IPS-20b (cell line): ENCODE measurements around the gene ZSWIM1.

Experiments
- H3K27ac ChIP-seq: one replicate; pipeline ENCODE4 v1.5.1; 2013; ENCODE audit warnings: low read length
- H3K27me3 ChIP-seq: 2 replicates; pipeline ENCODE4 v1.6.1; 2013; ENCODE audit warnings: mild to moderate bottlenecking, low read length, inconsistent platforms; ENCODE audit not compliant: insufficient read depth
- H3K36me3 ChIP-seq: 2 replicates; pipeline ENCODE4 v1.6.1; 2013; ENCODE audit warnings: low read depth, mild to moderate bottlenecking, inconsistent platforms, low read length, moderate library complexity; ENCODE audit not compliant: insufficient read depth
- H3K4me1 ChIP-seq: 2 replicates; pipeline ENCODE4 v1.6.1; 2013; ENCODE audit warnings: mild to moderate bottlenecking, control low read depth, inconsistent platforms, low read length, moderate library complexity; ENCODE audit not compliant: insufficient read depth
- H3K4me3 ChIP-seq: 2 replicates; pipeline ENCODE4 v1.5.1; 2013; ENCODE audit warnings: mild to moderate bottlenecking, low read length, inconsistent platforms
- H3K9ac ChIP-seq: 2 replicates; pipeline ENCODE4 v1.6.1; 2013; ENCODE audit warnings: low read depth, mild to moderate bottlenecking, inconsistent platforms, low read length, moderate library complexity
- H3K9me3 ChIP-seq: 2 replicates; pipeline ENCODE4 v1.6.1; 2013; ENCODE audit warnings: mild to moderate bottlenecking, low read depth, low read length, inconsistent platforms; ENCODE audit not compliant: insufficient read depth

ZSWIM1 gene

DNA sequence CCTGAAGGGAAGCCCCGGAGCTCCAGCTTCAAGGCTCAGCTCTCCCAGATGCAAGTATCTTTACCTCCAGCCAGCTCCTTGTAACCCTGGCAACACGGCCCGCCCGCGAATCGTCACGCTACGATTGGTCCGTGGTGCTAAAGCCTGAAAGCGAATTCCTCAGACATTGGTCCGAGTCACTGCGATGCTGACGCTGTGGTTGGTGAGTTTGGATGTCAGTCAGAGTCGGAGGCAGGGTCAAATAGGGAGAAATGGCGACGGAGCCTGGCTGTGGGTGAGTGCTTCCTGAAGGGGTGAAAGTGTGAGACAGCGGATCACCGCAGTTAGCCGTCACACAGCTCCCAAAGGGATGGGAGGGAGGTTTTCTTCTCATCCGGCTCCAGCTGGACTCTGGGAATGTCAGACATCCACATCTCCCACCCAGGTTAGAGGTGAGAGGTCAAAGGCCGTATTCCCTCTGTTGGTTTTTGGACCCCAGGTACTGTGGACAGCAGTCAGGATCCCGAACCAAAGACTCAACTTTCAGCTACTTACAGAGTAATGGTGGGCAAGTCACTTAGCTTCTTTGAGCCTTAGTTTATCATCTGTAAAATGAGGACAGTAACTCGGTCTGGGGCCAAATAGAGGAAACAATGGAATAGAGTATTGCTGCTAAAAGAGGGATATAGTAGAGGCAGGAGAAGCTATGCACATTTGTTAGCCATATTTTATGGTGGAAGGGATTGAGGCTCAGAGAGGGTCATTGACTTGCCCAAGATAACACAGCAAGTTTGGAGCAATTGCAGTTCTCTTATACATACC, at the start of gene ZSWIM1:
Gene ZSWIM1 (plus strand): TSS at position 240 of the 801 bp plus-strand sequence. CDS start 1,366 bp downstream, outside the sequence.
- Histone ChIP-seq H3K36me3 (peaks cover 48% of the 10 kb centered on the region), H3K27ac (no peak within 1 kb of the TSS), H3K4me1 (no peaks in the 10 kb centered on the region), H3K9ac (peak within 1 kb of the TSS; percentile 95), H3K9me3 (no peaks in the 10 kb centered on the region), H3K4me3 (peak within 1 kb of the TSS; percentile 97), H3K27me3 (no peaks in the 10 kb centered on the region)

- no peaks in the 10 kb centered on the region for H3K27me3 ChIP-seq
- H3K9ac ChIP-seq, result no peak overlapping the region
- H3K9me3 ChIP-seq, result no peaks in the 10 kb centered on the region
- no peak overlapping the region for H3K4me3 ChIP-seq
- no peak overlapping the region for H3K27ac ChIP-seq
- peaks cover 3% of the 10 kb centered on the region for H3K4me1 ChIP-seq
- peaks cover 10% of the 10 kb centered on the region for H3K36me3 ChIP-seq
Measured at GRCh38 chr20:45832619-45833018, 48.4 kb upstream of the ZSWIM1 start.

DNA sequence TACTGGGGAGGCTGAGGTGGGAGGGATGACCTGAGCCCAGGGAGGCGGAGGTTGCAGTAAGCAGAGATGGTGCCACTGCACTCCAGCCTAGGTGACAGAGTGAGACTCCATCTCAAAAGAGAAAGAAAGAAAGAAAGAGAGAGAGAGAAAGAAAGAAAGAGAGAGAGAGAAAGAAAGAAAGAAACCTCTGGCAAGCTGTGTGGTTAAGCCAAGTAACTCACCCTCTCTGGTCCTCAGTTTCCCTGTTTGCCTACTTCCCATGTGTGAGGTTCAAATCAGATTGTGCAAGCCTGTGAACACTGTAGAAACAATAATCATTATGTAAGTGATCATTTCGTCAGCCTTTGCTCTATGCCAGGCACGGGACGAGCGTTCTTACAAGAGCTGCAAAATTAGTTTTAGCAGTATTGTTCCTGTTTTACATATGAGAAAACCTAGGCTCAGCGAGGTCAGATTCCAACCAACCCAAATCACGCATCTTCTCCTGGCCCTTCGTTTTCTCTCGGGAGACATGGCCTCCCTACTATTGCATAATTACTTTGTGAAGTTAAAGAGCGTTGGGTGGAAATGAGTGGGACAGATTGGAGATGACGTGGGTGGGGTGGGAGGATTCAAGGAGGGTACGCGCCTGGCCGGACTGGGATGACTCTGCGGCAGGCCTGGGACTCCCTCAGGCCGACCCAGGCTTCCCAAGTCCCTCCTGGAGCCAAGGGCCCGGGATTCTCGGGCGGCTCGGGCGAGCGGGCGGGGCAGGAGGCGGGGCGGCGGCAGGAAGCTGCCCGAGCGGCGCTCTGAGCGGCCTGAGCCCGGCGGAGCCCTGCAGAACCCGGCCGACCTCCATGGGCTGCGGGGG, 47.8 kb upstream of the ZSWIM1 start, which contains the start of gene SNX21:
Gene SNX21 (plus strand): TSS at position 770 of the 853 bp plus-strand sequence. CDS start 121 bp downstream, outside the sequence.
- peaks cover 10% of the 10 kb centered on the region for H3K36me3 ChIP-seq
- peak within 1 kb of the TSS; percentile 67 for H3K4me3 ChIP-seq
- H3K4me1 ChIP-seq, result peaks cover 3% of the 10 kb centered on the region
- no peaks in the 10 kb centered on the region for H3K27me3 ChIP-seq
- H3K9me3 ChIP-seq, result no peaks in the 10 kb centered on the region
- peak within 1 kb of the TSS; percentile 71; the same call in 1 of the 2 replicates for H3K9ac ChIP-seq
- H3K27ac ChIP-seq, result peak within 1 kb of the TSS; percentile 32

GRCh38 chr20:45833883-45834796, 46.9 kb upstream of the ZSWIM1 start:
- Histone ChIP-seq H3K27me3 (no peaks in the 10 kb centered on the region), H3K4me3 (peak overlapping the region; percentile 67), H3K36me3 (peaks cover 10% of the 10 kb centered on the region), H3K27ac (peak overlapping the region; percentile 32), H3K9ac (peak overlapping the region; percentile 71; the same call in 1 of the 2 replicates), H3K4me1 (peaks cover 3% of the 10 kb centered on the region), H3K9me3 (no peaks in the 10 kb centered on the region)

DNA sequence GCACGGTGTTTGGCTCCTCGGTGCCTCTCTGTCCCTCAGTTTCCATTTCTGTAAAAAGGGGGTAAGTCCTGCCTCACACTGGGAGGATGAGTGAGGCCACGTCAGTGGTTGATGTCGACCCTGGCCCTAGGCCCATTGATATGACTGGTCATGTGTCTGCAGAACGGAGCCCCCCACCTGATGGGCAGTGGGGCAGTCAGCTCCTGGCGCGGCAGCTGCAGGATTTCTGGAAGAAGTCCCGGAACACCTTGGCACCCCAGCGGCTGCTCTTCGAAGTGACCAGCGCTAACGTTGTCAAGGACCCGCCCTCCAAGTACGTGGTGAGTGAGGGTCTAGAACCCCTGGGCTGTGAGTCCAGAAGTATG, 46.2 kb upstream of the ZSWIM1 start:
- peak overlapping the region; percentile 71; the same call in 1 of the 2 replicates for H3K9ac ChIP-seq
- H3K9me3 ChIP-seq, result no peaks in the 10 kb centered on the region
- H3K4me3 ChIP-seq, result peak overlapping the region; percentile 67
- H3K27ac ChIP-seq, result no peak overlapping the region
- no peaks in the 10 kb centered on the region for H3K27me3 ChIP-seq
- H3K4me1 ChIP-seq, result peaks cover 3% of the 10 kb centered on the region
- peaks cover 10% of the 10 kb centered on the region for H3K36me3 ChIP-seq

- Histone ChIP-seq H3K9me3 (no peaks in the 10 kb centered on the region), H3K36me3 (peaks cover 14% of the 10 kb centered on the region), H3K9ac (no peak overlapping the region), H3K27ac (no peak overlapping the region), H3K4me1 (peaks cover 3% of the 10 kb centered on the region), H3K27me3 (no peaks in the 10 kb centered on the region), H3K4me3 (peak overlapping the region; percentile 67; the same call in 1 of the 2 replicates)
Measured at GRCh38 chr20:45835329-45835765, 45.7 kb upstream of the ZSWIM1 start.

DNA sequence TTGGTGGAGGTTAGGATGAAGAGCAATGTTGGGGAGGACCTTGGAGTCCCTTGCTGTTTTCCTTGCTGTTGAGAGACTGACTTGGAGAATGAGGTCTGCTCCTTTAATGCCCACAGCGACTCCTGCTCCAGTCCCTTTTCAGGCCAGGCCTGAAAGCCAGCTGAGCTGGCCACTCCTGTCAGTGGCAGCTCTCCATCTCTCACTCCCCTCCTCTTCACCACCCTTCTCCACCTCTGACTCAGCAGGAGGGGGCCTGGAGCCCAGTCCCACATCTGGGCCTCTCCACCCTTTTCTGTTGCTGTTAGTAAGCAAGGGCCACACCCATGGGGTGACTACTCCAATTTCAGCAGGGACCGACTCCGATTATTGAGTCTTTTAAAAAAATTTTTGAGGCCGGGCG, 45.2 kb upstream of the ZSWIM1 start:
- Histone ChIP-seq H3K9ac (no peak overlapping the region), H3K4me3 (no peak overlapping the region), H3K27ac (no peak overlapping the region)

GRCh38 chr20:45836841-45837240, 44.2 kb upstream of the ZSWIM1 start:
- Histone ChIP-seq H3K27ac (no peak overlapping the region), H3K36me3 (peaks cover 28% of the 10 kb centered on the region), H3K27me3 (no peaks in the 10 kb centered on the region), H3K4me3 (no peak overlapping the region), H3K9me3 (no peaks in the 10 kb centered on the region), H3K9ac (no peak overlapping the region), H3K4me1 (peaks cover 3% of the 10 kb centered on the region)

More for the DNA sequence above, 45.2 kb upstream of the ZSWIM1 start:
- H3K27me3 ChIP-seq, result no peaks in the 10 kb centered on the region
- peaks cover 18% of the 10 kb centered on the region for H3K36me3 ChIP-seq
- H3K4me1 ChIP-seq, result peaks cover 3% of the 10 kb centered on the region
- H3K9me3 ChIP-seq, result no peaks in the 10 kb centered on the region

- H3K4me3 ChIP-seq, result no peak overlapping the region
- no peaks in the 10 kb centered on the region; the same call in 1 of the 2 replicates for H3K4me1 ChIP-seq
- H3K36me3 ChIP-seq, result peaks cover 63% of the 10 kb centered on the region
- no peaks in the 10 kb centered on the region for H3K9me3 ChIP-seq
- no peak overlapping the region for H3K9ac ChIP-seq
- H3K27ac ChIP-seq, result no peak overlapping the region
- H3K27me3 ChIP-seq, result no peaks in the 10 kb centered on the region
Measured at GRCh38 chr20:45840700-45841198, 40.3 kb upstream of the ZSWIM1 start.

DNA sequence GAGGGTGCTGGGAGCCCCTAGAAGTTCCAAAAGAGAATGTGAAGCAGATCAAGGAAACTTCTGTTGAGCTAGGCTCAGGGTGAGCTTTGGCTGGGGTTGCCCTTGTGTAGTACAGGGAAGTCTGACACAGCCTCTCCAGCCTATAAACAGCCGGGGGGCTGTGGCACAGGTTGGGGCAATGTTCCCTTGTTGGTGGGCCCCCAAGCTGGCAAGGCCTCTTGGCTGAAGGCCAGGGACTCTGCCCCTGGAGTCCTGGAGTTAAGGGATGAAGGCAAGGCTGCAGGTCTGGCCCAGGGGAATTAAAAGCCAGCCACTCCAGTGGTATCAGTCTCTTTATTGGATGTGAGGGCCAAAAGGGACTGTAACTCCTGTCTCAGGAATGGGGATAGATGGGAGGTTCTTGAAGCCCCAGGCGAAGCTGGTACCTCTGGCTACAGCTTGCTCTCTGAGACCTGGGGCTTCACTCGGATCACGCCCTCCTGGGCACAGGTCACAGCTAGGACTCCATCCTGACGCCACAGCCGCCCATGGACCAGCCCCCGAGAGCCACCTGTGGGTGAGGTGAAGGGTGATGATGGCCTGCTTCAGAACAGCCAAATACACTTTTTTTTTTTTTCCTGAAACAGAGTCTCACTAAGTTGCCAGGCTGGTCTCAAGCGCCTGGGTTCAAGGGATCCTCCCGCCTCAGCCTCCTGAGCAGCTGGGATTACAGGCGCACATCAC, 39.5 kb upstream of the ZSWIM1 start:
- H3K9me3 ChIP-seq, result no peaks in the 10 kb centered on the region
- H3K27ac ChIP-seq, result no peak overlapping the region
- no peaks in the 10 kb centered on the region for H3K27me3 ChIP-seq
- H3K36me3 ChIP-seq, result peaks cover 69% of the 10 kb centered on the region
- no peaks in the 10 kb centered on the region for H3K4me1 ChIP-seq
- H3K9ac ChIP-seq, result no peak overlapping the region
- H3K4me3 ChIP-seq, result no peak overlapping the region
